MM.1S (cell line): ENCODE measurements around the gene RBM12.

Experiments
- EZH2 ChIP-seq: fragments of 300-600 bp; sonication (generic); optimal IDR thresholded peaks from 2 replicates; pipeline ENCODE3; 2017; ENCODE audit warnings: low read depth, mild to moderate bottlenecking, antibody characterized with exemption, low read length, mixed read lengths
- EZH2phosphoT487 ChIP-seq: fragments of 300-600 bp; sonication (generic); IDR thresholded peaks from 2 replicates; pipeline ENCODE4 v1.6.1; 2018; ENCODE audit warnings: antibody characterized with exemption, low read length
- TF ChIP-seq, protein P1 (sequence below): fragments of 300-600 bp; sonication (generic); IDR thresholded peaks from 2 replicates; pipeline ENCODE4 v1.5.1; 2016; ENCODE audit warnings: antibody characterized with exemption, low read length, mixed read lengths

DNA sequence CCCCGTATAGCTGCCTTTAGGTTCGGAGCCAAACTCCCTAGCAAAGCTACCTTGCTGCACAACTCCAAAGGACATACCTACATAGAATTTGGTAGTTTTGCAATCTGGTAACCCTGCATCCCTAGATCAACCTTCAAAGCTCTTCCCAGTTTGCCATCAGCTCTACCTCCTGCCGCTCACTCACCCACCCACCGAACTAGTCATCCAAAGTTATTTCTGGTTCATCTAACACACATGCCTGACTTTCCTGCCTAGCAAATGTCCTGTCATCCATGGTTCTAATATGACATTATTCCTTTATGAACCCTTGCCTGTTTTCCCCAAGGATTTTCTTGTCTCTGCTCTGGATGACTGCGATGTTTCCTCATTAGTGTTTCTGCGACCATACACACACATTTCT is 27.4 kb downstream of the RBM12 start:
- TF ChIP-seq, protein P1, sequence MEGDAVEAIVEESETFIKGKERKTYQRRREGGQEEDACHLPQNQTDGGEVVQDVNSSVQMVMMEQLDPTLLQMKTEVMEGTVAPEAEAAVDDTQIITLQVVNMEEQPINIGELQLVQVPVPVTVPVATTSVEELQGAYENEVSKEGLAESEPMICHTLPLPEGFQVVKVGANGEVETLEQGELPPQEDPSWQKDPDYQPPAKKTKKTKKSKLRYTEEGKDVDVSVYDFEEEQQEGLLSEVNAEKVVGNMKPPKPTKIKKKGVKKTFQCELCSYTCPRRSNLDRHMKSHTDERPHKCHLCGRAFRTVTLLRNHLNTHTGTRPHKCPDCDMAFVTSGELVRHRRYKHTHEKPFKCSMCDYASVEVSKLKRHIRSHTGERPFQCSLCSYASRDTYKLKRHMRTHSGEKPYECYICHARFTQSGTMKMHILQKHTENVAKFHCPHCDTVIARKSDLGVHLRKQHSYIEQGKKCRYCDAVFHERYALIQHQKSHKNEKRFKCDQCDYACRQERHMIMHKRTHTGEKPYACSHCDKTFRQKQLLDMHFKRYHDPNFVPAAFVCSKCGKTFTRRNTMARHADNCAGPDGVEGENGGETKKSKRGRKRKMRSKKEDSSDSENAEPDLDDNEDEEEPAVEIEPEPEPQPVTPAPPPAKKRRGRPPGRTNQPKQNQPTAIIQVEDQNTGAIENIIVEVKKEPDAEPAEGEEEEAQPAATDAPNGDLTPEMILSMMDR, result no peak
- TF ChIP-seq EZH2 (no peak), EZH2phosphoT487 (no peak)
